ENCODE measurements around the gene TNFRSF21. TPM values are rescaled to one million over a fixed set of nuclear protein-coding genes. Genes with fewer than 3 reads are reported as not detected.

TNFRSF21 gene
- total RNA-seq, 4 donors from 2014 or later: 45.4 to 136 (median 73.4) TPM

- no peaks in the 10 kb centered on the region for H3K36me3 ChIP-seq
- in situ Hi-C loops (cut with MboI; ENCODE audit: low pct_ligation_motif_present in 1 of 4, low pct_unique_long_range_greater_than_20kb in 1 of 4, low sequenced_read_pairs in 3 of 4) (no loop called here), intact Hi-C loops (cut with DNase I; ENCODE audit: low total_unique reads) (no loop called here)
- no peak overlapping the region for H3K27ac ChIP-seq
- no peaks in the 10 kb centered on the region for H3K27me3 ChIP-seq
- H3K4me3 ChIP-seq: no peak overlapping the region
- H3K9me3 ChIP-seq: no peaks in the 10 kb centered on the region
- TF ChIP-seq POLR2A (IDR thresholded peaks at IDR 0.05): no peak
- TF ChIP-seq POLR2AphosphoS5 (IDR thresholded peaks at IDR 0.05): no peak
- TF ChIP-seq EP300 (IDR thresholded peaks at IDR 0.05; ENCODE audit: low read depth): no peak
- TF ChIP-seq CTCF (IDR thresholded peaks at IDR 0.05): no peak
- H3K4me1 ChIP-seq: peaks cover 0 to 7% (median 0%) of the 10 kb centered on the region in 4 donors
- DNase-seq: no peak
Measured at GRCh38 chr6:47355496-47355895, 45.8 kb upstream of the TNFRSF21 start.

GRCh38 chr6:47353871-47354270 is 44.2 kb upstream of the TNFRSF21 start:
- H3K4me3 ChIP-seq: no peak overlapping the region
- DNase-seq: no peak
- H3K36me3 ChIP-seq: no peaks in the 10 kb centered on the region
- WGBS, 2 donors (ENCODE audit: low coverage in 1 of 2): 44 to 50% methylated on average over 1 of the region's 1 CpG
- H3K27ac ChIP-seq: no peak overlapping the region
- TF ChIP-seq CTCF (IDR thresholded peaks at IDR 0.05) (no peak), POLR2AphosphoS5 (IDR thresholded peaks at IDR 0.05) (no peak), POLR2A (IDR thresholded peaks at IDR 0.05) (no peak), EP300 (IDR thresholded peaks at IDR 0.05; ENCODE audit: low read depth) (no peak)
- H3K4me1 ChIP-seq: peaks cover 0 to 7% (median 0%) of the 10 kb centered on the region in 4 donors
- in situ Hi-C loops (cut with MboI; ENCODE audit: low pct_ligation_motif_present in 1 of 4, low pct_unique_long_range_greater_than_20kb in 1 of 4, low sequenced_read_pairs in 3 of 4): no loop called here
- H3K27me3 ChIP-seq: no peaks in the 10 kb centered on the region
- H3K9me3 ChIP-seq: no peaks in the 10 kb centered on the region
- intact Hi-C loops (cut with DNase I; ENCODE audit: low total_unique reads): no loop called here

- DNase-seq: no peak
- TF ChIP-seq POLR2A (IDR thresholded peaks at IDR 0.05) (no peak), EP300 (IDR thresholded peaks at IDR 0.05; ENCODE audit: low read depth) (no peak), POLR2AphosphoS5 (IDR thresholded peaks at IDR 0.05) (no peak), CTCF (IDR thresholded peaks at IDR 0.05) (no peak)
- Histone ChIP-seq H3K27ac (no peak overlapping the region), H3K9me3 (no peaks in the 10 kb centered on the region), H3K4me3 (no peak overlapping the region), H3K4me1 (peaks cover 0 to 7% (median 0%) of the 10 kb centered on the region in 4 donors), H3K36me3 (no peaks in the 10 kb centered on the region), H3K27me3 (no peaks in the 10 kb centered on the region)
- in situ Hi-C loops (cut with MboI; ENCODE audit: low pct_ligation_motif_present in 1 of 4, low pct_unique_long_range_greater_than_20kb in 1 of 4, low sequenced_read_pairs in 3 of 4) (no loop called here), intact Hi-C loops (cut with DNase I; ENCODE audit: low total_unique reads) (no loop called here)
- WGBS, 2 donors (ENCODE audit: low coverage in 1 of 2): 55 to 78% methylated on average over 2 of the region's 2 CpGs
Measured at GRCh38 chr6:47352966-47353365, 43.3 kb upstream of the TNFRSF21 start.

- Histone ChIP-seq H3K36me3 (no peaks in the 10 kb centered on the region), H3K4me3 (no peak overlapping the region), H3K27ac (no peak overlapping the region), H3K9me3 (no peaks in the 10 kb centered on the region), H3K27me3 (no peaks in the 10 kb centered on the region), H3K4me1 (peaks cover 0 to 7% (median 0%) of the 10 kb centered on the region in 4 donors)
- no peak for DNase-seq
- WGBS, 2 donors (ENCODE audit: low coverage in 1 of 2): 70 to 96% methylated on average over 2 to 5 of the region's 5 CpGs
- intact Hi-C loops (cut with DNase I; ENCODE audit: low total_unique reads) (no loop called here), in situ Hi-C loops (cut with MboI; ENCODE audit: low pct_ligation_motif_present in 1 of 4, low pct_unique_long_range_greater_than_20kb in 1 of 4, low sequenced_read_pairs in 3 of 4) (no loop called here)
- TF ChIP-seq CTCF (IDR thresholded peaks at IDR 0.05) (no peak), EP300 (IDR thresholded peaks at IDR 0.05; ENCODE audit: low read depth) (no peak), POLR2A (IDR thresholded peaks at IDR 0.05) (no peak), POLR2AphosphoS5 (IDR thresholded peaks at IDR 0.05) (no peak)
Measured at GRCh38 chr6:47352194-47352920, 42.7 kb upstream of the TNFRSF21 start.
